ENCODE results near the gene FAM50A. TPM values are rescaled to one million over a fixed set of nuclear protein-coding genes. Genes with fewer than 3 reads are reported as not detected.
"Not testable (repeated sequence)": the region's sequence is repeated elsewhere in the genome, so short reads cannot be mapped to it uniquely, and the experiment has no call there.

The FAM50A gene, protein sequence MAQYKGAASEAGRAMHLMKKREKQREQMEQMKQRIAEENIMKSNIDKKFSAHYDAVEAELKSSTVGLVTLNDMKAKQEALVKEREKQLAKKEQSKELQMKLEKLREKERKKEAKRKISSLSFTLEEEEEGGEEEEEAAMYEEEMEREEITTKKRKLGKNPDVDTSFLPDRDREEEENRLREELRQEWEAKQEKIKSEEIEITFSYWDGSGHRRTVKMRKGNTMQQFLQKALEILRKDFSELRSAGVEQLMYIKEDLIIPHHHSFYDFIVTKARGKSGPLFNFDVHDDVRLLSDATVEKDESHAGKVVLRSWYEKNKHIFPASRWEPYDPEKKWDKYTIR
- 110 and 137 TPM in 2 replicates for total RNA-seq (2014; rRNA removed; shearing (Covaris generic))

DNA sequence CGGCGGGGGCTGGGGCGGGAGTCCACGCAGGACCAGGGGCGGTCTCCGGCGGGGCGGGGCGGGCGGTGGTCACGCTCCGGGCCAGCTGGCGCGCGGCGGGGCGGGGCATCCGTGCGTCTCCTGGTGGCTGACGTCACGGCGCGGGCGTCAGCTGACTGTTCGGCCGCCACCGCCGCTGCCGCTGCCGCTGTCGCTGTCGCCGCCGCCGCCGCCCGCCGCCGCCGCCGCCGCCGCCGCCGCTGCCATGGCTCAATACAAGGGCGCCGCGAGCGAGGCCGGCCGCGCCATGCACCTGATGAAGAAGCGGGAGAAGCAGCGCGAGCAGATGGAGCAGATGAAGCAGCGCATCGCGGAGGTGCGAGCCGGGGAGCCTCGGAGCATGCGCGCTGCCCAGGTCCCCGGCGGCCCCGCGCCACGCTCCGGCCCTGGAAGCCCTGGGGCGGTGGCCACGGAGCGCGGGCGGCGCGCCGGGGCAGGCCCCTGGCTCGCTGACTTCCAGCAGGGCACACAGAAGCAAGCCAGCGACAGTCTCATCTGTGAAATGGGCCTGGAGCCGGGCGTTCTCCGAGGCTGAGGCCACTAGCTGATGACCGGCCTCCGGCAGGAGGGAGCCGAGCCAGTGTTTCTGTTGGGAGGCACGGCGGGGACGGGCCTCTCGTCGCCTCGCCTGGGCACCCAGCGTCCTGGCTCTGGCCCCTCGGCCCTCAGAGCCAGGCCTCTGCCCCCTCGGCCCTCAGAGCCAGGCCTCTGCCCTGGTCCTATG, at the start of gene FAM50A:
Gene FAM50A (plus strand): TSS at position 150 of the 763 bp plus-strand sequence. CDS start 95 bp downstream, at position 245.
- DNase-seq (ENCODE audit: low spot score): peak; percentile 52

DNA sequence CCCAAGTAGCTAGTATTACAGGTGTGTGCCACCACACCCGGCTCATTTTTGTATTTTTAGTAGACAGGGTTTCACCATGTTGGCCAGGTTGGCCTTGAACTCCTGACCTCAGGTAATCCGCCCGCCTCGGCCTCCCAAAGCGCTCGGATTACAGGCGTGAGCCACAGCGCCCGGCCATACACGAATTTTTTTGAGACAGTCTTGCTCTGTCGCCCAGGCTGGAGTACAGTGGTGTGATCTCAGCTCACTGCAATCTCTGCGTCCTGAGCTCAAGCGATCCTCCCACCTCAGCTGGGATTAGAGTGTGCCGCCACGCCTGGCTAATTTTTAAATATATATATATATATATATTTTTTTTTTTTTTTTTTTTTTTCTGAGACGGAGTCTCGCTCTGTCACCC, 47.6 kb upstream of the FAM50A start:
- DNase-seq (ENCODE audit: low spot score): not testable (repeated sequence)

DNA sequence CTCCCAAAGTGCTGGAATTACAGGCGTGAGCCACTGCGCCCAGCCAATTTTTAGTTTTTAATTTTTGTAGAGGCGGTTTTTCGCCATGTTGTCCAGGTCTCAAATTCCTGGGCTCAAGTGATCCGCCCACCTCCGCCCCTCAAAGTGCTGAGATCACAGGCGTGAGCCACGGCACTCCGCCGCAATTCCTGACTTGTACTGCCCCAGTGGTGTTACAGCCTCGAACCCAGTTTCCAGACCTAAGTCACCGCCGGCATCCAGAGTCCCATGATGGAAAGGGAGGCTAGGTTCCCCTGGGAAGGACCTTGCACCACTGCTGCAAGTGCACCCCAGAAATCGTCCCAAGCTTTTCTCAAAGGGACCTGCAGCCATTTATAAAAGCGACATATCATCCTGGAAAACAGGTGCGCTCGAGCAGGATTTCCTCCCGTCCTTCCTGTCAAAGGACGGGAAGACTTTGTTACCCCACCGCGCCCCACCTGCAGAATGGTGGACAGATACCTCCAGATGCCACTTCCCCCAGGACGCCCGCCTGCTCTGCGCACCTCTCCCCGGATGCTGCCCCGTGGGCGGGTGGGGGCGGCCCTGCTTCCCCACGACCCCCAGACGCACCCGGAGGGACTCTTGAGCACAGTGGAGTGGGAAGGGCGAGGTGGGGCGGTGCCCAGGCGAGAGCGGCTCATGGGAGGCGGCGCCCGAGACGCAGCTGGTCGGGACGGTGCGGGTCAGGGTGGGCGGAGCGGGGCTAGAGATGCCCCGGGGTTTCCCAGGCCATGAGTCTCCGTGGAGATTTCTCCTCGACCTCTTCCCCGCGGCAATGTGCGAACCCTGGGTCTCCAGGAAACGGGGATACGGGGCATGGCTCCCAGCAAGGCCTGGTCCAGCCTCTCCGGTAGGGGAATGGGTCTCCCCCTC, 46.7 kb upstream of the FAM50A start:
- DNase-seq (ENCODE audit: low spot score): no peak

DNA sequence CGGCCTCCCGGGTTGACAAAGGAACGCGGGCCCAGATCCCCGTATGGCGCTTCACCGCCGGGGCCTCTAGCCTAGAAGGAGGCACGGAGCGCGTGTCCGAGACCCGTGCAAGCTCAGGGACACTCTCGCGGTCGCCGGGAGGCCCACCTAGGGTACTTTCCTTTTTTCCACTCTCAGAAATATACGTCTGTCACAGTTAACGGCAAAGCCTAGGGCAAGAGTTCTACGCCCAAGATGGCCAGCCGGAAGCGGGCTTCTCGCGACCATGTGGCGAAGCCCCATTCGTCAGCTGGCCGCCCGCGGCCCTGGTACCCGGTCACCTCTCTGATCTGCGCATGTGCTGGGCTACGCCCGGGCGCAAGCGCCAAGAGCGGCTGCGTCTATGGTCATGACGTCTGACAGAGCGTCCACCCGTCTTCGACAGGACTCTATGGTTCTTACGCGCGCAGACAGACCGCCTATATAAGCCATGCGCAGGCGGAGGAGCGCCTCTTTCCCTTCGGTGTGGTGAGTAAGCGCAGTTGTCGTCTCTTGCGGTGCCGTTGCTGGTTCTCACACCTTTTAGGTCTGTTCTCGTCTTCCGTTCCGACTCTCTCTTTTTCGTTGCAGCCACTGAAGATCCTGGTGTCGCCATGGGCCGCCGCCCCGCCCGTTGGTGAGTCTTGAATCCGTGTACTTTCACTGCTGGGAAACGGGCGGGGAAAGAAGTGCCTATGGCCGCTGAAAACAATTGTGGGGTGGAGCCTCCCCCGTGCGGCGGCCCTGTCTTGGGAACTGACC, 45.9 kb upstream of the FAM50A start, which contains the start of gene RPL10:
Gene RPL10 (plus strand): TSS at position 490 of the 780 bp plus-strand sequence. CDS start 143 bp downstream, at position 633.
- DNase-seq (ENCODE audit: low spot score): peak; percentile 96

DNA sequence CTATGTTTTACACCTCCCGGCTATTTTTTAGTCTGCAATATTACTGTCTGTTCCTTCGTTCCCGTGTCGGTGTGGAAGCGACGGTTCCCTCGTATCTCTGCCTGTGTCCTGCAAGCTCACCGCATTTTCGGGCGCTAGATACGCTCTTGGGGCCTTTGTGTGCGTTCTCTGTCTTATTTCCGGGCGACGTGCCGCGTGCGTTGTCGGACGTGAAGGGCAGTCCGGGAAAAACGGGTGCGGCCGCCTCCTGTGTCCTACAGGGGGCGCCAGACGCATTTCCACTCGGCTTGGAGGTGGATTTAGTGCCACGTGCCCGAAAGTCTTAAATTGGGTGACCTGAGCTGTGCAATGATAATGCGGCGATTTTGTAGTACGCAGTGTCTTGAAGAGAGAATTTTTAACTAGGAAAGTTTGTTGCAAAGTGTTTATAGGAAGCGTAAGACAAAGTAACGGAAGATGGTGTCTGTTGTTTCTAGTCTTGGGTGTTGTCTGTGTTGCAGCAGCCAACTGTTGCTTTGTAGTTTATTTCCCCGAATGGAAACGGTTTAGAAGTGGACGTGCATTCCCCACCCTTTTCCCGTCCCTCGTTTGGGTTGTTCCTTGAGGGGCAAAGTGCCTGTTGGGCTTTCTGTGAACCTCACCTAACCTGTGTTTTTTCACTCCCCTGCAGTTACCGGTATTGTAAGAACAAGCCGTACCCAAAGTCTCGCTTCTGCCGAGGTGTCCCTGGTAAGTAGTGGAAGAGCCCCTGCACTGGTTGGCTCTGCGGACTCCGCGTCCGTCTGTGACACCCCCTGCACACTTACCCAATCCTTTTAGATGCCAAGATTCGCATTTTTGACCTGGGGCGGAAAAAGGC, 45.0 kb upstream of the FAM50A start:
- DNase-seq (ENCODE audit: low spot score): peak; percentile 77

DNA sequence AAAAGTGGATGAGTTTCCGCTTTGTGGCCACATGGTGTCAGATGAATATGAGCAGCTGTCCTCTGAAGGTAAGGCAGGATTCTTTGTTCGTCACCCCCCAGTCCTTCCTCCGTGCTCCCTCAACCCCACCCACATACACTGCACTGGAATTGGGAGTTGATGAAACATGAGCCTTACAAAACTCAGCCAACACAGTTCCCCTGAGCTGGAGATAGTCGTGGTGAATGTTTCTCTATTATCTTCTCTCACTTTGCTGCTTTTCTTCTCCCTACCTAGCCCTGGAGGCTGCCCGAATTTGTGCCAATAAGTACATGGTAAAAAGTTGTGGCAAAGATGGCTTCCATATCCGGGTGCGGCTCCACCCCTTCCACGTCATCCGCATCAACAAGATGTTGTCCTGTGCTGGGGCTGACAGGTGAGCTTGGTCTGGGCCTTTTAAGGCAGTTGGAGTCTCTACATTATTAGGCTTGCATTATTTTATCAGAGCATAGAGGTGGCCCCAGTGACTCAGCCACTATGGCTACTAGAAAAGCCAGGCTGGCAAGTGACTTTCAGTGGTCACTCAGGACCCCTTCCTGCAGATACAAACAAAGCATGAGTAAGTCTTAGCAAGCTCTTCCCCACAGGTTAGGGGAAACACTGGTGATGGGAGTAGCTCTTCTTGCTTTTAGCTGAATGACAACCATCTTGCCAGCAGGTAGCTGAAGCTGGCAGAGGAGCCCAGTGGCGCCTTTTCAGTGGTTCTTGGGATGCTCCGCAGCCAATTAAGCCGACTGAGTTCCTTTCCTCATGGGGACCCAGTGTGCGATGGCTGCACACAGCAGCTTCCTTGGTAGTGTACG, 44.2 kb upstream of the FAM50A start:
- DNase-seq (ENCODE audit: low spot score): no peak

DNA sequence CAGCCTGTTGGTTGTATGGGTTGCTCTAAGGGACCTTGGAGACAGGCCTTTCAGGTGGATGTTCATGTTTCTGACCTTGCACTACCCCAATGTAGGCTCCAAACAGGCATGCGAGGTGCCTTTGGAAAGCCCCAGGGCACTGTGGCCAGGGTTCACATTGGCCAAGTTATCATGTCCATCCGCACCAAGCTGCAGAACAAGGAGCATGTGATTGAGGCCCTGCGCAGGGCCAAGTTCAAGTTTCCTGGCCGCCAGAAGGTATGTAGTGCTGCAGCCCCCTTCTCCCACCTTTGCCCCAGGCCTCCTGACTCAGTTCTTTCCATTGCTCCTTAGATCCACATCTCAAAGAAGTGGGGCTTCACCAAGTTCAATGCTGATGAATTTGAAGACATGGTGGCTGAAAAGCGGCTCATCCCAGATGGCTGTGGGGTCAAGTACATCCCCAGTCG, 43.5 kb upstream of the FAM50A start:
- not testable (repeated sequence) for DNase-seq (ENCODE audit: low spot score)

DNA sequence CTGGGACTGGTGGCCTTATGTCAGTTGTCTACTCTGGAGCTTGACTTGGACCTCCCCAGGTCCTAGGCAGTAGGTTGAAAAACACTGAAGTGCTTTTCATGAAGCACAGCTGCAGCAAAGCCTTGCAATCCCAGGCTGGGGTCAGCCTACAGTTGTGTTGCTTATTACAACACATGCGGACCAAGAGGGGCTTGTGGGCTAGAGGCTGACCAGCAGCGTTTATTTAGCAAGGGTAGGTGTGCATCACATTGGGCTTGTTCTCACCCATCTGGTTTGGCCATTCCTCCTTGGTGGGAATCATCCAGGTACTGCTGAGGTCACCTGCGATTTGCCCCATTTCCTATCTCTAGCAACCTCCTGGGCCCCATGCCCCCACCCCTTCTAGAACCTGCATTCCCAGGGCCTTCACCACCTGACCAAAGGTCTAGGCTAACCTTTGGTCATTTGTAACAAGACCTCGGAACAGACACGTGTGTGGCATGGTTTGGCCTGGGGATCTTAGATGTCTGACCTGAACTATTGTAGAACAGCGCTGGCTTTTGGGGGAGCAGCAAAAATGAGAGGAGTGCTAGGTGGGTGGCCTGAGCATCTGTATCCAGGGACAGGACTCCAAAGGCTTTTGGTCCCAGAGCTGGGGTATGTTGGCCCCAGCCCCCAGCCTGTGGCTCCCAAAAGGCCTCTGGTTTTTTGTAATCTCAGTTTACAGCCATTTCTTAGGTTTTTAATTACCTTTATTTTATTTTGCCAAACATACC, 42.7 kb upstream of the FAM50A start:
- no peak for DNase-seq (ENCODE audit: low spot score)

DNA sequence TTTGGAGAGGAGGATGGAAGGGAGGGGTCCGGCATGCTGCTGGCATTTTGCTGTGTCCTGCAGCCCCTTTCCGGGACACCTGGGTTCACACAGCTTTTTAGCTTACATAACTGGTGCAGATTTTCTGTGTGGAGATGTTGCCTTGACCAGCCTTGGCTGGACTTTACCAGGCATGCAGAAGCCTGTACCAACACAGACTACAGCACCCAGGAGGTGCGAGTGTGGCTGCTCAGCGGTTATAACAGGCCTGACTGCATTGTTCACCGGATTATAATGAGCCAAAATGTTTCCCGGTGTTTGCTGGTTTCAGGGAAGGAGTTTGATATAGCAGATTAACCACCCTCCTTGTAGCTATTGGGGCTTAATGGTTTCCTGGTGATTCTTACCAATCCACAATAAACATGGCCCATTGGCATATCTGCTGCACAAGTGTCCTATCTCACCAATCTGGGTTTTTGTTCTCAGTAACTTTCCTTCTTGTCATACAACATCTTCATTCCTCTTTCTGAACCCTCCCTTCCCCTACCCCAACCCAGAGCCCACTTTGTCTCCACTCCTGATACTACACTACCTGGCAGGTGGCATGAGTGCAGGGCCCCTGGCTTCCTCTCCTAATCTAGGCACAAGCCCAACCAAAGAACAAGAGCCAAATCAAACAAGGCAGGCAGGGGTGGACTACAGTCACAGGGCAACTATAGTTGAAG, 41.9 kb upstream of the FAM50A start:
- no peak for DNase-seq (ENCODE audit: low spot score)

DNA sequence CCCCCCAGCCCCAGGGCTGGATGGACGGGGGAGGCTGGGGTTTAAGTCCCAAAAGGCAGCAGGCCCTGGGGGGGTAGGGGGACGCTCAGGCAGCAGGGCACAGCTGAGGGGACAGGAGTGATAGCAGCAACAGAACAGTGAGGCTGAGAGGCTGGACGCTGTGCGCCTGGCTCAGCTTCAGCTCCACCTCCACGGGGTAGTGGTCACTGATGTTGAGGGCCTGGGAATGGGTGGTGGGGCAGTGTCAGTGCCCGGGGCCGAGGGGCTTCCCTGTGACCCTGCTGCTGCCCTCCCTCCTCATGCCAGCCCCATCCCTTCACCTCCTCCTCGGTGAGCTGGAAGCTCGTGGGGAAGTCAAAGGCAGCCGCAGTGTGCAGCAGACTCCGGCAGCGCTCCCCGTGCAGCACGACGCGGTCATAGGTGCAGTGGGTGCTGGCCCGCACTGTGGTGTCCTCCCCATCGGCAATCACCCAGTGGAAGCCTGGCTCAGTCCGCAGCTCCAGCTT, 41.3 kb upstream of the FAM50A start:
- no peak for DNase-seq (ENCODE audit: low spot score)

DNA sequence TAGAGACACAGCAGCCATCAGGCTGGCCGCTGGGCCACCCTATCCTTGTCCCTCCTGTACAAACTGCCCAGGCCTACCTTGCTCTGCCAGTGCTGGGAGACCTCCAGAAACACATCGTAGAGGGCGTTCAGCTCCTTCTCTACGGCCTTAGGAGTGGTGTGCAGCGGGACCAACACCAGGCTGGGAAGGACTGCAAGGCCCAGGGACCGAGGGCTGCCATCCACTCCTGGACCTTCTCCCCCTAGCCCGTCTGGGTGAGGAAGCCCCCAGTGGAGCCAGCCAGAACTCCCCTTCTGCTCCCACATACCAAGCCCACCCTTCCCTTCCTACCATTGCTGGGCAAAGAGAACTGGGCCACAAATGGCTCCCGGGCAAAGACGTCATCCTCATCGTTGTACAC, 40.7 kb upstream of the FAM50A start:
- no peak for DNase-seq (ENCODE audit: low spot score)

DNA sequence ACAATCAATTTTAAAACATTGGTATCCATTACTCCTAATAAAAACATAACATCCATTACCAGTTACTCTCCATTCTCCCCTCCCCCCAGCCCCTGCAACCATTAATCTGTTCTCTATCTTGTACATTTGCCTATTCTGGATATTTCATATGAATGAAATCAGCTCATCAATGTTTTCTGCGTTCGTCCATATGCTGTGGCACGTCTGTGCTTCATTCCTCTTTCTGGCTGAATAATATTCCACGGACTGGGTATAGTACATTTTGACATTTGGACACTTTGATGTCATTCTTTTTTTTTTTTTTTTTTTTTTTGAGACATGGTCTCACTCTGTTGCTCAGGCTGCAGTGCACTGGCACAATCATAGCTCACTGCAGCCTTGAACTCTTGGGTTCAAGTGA, 40.1 kb upstream of the FAM50A start:
- DNase-seq (ENCODE audit: low spot score): no peak

DNA sequence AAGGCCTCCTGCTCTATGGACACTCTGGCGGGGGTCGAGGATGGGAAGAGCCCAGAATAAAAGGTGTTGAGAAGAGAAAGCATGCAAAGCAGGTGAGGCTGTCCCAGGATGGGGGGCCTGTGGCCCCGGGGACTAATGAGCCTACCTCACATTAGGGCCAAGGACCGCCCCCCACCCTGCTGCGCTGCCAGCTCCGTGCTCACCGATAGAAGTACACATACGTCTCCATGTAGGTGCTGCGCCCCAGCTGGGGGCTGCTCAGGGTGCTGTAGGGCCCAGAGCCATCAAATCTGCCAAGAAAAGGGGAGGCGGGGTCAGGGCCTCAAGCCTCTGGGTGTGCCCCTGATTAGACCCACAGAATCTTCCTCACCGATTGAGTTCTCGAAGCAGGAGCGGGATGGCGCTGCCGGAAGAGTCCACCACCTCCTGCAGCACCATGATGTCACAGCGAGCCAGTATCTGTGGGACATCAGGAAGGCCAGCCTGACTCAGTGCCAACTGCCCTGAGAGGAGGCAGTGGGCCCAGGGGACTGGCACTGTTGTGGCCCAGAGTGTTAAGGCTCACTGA, 39.2 kb upstream of the FAM50A start:
- no peak for DNase-seq (ENCODE audit: low spot score)

DNA sequence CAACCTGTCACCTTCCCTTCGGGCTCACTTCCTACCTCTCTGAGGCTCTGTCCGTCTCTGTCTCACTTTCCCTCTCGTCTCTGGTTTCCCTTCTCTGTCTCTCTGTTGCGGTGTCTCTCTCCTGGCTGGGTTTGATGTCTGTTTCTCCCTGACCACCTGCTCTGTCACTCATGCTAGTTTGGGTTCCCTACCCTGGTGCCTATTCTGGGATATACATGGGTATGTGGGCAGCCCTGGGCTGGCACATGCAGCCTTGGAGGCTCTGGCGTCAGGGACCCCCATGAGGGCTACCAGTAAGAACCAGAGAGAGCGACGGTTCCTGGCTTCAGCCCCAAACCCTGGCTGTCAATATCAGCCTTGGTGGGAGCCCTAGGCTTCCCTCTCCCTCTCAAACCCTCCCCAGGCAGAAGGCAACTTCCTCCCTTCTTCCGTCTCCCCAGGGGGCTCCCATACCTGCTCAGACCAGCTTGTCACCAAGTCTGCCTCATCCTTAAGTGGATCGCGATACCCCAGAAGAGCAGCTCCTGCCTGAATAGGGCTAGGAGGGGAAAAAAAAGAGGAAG, 35.2 kb upstream of the FAM50A start:
- no peak for DNase-seq (ENCODE audit: low spot score)

DNA sequence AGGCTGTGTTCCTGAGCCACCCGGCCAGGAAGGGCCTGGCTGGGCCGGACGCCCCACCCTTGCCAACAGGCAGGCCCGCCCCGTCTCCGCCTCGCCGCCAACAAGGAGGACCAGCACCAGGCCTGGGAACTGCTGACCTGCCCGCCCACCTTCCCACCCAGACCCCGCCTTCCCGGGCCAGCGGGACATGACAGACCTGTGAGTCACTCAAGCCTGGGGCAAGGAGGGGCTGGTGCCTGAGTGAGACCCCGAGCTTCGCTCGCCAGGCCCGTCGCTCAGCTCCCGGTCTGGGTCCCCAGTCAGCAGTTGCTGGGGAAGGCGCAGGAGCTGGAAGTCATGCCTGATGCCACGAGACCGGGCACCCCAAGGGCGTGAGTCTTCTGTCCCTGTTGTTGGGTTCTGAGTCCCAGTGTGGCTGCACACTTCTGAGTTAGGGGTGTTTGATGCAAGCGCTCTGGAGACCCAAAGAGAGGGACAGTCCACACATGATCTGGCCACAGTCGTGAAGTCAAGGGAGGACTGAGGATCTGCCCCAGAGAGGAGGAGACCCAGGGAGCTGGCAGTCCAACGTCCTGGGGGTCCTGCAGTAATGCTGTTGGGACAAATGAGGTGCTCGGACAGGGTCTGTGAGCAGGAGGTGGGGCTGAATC, 34.6 kb upstream of the FAM50A start, which contains the start of gene DNASE1L1:
Gene DNASE1L1 (minus strand): TSS at position 33 of the 650 bp plus-strand sequence. CDS start 3,686 bp downstream, outside the sequence.
- peak; percentile 94 for DNase-seq (ENCODE audit: low spot score)

DNA sequence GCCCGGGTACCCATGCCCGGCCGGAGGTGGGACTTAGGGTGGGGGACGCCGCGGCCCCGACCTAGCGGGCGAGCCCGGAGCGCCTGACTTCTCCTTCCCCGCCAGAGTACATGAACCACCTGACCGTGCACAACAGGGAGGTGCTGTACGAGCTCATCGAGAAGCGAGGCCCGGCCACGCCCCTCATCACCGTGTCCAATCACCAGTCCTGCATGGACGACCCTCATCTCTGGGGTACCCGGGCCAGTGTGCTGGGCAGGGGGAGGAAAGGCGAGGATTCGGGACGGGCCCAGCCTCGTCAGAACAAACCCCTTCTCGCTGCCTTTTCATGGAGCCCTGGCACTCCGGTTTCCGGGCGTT, 32.0 kb upstream of the FAM50A start:
- peak; percentile 64 for DNase-seq (ENCODE audit: low spot score)
